ENCODE results near the gene SULT1C4.
"Not testable (repeated sequence)": the region's sequence is repeated elsewhere in the genome, so short reads cannot be mapped to it uniquely, and the experiment has no call there.

SULT1C4 gene

GRCh38 chr2:108377815-108378630, at the start of gene SULT1C4:
TSS of gene SULT1C4 (plus strand) at chr2:108377954. CDS start at chr2:108378338, 384 bp downstream.
- DNase-seq (ENCODE audit: low spot score): no peak

- DNase-seq (ENCODE audit: low spot score): no peak
Observed at GRCh38 chr2:108329771-108330170, 48.0 kb upstream of the SULT1C4 start.

GRCh38 chr2:108330979-108331378, 46.8 kb upstream of the SULT1C4 start:
- no peak for DNase-seq (ENCODE audit: low spot score)

DNA sequence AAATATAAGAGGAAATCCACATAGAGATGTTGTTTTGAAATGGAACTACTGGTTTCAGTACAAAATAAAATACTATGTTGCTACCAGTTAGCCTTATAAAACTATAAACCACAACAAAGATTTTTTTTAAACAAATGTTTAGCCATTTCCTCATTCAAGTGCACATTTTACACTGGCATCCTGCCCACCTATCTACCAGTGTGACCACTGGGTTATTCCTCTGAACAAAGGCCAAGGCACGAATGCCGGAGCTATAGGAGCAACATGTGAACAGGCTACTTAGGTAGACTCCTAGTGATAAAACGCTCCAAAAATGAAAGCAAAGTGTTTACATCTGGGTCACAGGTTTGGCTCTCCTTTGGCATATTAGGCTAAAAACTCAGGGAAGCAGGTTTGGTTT, 31.8 kb upstream of the SULT1C4 start:
- DNase-seq (ENCODE audit: low spot score): no peak

GRCh38 chr2:108346827-108347226, 30.9 kb upstream of the SULT1C4 start:
- DNase-seq (ENCODE audit: low spot score): no peak

GRCh38 chr2:108347786-108348185, 30.0 kb upstream of the SULT1C4 start:
- no peak for DNase-seq (ENCODE audit: low spot score)

- DNase-seq (ENCODE audit: low spot score): no peak
Observed at GRCh38 chr2:108348816-108349570, 28.8 kb upstream of the SULT1C4 start.

DNA sequence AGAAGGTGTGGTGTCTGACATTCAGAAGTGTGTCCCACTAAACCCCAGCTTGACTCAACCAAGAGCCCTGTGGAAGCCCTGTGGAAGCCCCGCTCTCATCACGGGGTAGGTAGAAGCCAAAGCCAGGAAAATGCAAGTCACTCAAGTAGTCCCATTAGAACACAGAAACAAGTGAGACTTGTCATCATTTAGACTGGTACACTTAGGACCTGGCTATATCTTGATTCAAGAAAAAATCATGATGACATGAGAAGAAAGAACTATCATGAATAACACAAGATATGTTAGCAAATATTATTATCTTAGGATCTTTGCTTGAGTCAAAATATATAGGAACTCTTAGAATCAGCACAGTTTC, 28.2 kb upstream of the SULT1C4 start:
- DNase-seq (ENCODE audit: low spot score): no peak

GRCh38 chr2:108351889-108352288, 25.9 kb upstream of the SULT1C4 start:
- DNase-seq (ENCODE audit: low spot score): no peak

- DNase-seq (ENCODE audit: low spot score): no peak
Observed at GRCh38 chr2:108354136-108354535, 23.6 kb upstream of the SULT1C4 start.

DNA sequence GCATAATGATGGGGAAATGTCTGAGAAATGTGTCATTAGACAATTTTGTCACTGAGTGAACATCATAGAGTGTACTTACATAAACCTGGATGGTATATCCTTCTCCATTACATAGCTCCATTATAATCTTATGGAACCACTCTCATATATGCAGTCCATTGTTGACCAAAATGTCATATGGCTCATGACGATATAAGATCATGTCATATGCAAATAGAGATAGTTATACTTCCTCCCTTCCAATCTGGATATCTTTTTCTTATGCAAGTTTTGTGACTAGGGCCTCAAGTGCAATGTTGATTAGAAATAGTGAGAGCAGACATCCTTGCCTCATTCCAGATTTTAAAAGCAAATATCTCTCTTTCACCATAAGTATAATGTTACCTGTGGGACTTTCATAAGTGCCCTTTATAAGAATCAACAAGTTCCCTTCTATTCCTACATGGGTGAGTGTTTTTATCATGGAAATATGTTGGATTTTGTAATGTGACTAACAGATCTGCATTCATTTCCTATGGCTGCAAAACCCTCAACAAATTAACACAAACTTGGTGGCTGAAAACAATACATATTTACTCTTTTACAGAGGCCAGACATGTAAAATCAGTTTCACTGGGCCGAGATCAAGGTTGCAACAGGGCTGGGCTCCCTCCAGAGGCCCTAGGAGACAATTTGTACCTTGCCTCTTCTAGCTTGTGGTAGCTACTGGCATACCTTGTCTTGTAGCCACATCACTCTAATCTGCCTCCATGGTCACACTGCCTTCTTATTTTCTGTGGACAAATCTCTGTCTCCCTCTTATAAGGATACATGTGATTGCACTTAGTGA, 21.6 kb upstream of the SULT1C4 start:
- DNase-seq (ENCODE audit: low spot score): no peak

- DNase-seq (ENCODE audit: low spot score): not testable (repeated sequence)
Observed at GRCh38 chr2:108359336-108359735, 18.4 kb upstream of the SULT1C4 start.

DNA sequence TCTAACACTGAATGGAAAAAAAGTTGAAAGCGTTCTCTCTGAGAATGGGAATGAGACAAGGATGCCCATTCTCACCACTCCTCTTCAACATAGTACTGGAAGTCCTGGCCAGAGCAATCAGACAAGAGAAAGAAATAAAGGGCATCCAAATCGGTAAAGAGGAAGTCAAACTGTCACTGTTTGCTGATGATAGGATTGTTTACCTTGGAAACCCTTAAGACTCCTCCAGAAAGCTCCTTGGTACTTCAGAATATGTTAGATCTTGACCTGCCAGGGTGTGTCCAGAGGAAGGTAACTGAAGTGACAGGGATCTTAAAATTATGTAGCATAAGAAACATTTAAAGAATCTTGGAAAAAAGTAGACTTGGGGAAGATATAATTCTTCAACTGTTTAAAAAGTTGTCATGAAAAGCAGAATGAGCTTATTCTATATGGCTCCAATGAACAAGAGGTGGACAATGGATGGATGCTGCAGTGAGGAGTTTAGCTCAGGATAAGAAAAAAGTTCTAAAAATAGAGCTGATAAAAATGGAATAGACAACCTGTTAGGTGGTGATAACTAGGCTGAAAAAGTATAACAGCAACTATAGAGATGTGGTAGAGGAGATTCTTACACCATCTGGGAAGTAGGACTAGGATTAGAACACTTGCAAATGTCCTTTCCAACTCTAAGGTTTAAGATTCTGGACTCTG, 16.8 kb upstream of the SULT1C4 start:
- no peak for DNase-seq (ENCODE audit: low spot score)

GRCh38 chr2:108363024-108363907, 14.5 kb upstream of the SULT1C4 start:
- DNase-seq (ENCODE audit: low spot score): no peak

DNA sequence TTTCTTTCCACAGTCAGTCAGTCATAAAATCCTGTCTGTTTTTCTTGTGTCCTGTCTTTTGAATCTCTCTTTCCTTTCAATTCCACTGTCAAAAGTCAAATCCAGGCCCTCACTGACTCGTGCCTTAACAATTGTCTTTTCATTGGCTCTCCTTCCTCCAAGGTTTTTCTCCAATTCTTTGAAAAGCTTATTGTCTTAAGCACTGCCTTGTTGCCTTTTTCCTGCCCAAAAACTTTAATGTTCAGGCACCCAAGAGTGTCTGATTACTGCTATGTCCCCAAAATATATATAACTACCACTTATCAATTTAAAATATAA, 13.9 kb upstream of the SULT1C4 start:
- DNase-seq (ENCODE audit: low spot score): no peak

- no peak for DNase-seq (ENCODE audit: low spot score)
Observed at GRCh38 chr2:108364676-108365297, 13.0 kb upstream of the SULT1C4 start.

DNA sequence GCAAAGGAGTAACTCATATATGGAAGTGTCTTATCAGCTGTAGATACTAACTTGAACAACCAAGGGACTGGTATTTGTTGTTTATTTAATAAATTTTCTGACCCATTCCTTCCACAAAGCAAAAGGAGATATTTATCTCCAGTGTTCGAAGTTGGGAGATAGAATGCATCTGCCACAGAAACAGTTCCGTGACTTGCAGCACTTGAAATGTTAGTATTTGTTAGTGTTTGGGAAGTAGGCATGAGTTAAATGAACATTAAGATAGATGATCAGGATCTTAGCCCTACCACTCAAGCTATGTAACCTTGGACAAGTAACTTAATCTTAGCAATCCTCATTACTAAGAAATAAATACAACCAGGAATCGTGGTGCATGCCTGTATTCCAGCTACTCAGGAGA, 12.1 kb upstream of the SULT1C4 start:
- no peak for DNase-seq (ENCODE audit: low spot score)

DNA sequence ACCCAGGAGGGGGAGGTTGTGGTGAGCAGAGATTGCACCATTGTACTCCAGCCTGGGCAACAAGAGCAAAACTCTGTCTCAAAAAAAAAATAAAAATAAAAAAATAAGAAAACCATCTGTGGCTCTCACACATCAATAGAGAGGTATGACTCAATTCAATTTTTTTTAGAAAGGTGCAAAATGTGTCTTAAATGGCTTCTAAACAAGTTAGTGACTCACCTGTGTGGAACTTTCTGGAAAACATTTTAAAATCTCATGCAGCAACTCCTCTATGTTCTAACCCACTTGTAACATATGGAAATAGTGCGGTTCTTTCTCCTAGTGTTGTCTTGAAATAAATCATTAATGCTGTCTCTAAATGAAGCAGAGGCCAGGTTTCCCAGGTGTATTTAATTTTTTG, 10.7 kb upstream of the SULT1C4 start:
- no peak for DNase-seq (ENCODE audit: low spot score)

DNA sequence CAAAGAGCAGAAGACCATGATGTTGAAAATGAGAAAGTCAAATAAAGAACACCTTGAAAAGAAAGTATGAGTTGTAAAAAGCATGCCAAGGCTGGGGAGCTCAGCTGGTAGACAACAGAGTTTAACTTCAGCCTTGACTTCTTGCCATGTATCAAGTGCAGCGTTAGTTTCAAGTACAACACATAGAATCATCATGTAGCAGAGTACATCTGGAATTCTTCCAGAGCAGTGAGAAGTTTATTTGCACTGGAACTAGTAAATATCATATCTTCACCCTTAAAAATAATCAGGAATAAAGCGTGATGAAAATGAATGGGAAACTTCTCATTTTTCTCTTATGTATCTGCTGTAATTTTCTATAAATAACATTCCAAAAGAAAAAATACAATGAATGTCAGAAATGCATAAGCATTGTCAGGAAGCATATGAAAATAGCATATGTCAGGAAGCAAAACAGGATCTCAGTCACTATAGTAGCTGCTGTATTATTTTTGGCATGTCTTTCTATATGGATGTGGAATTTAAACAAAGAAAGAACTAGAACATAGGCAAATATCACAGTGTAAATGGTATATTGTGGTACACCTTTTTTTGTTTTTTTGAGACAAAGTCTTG, 10.1 kb upstream of the SULT1C4 start:
- DNase-seq (ENCODE audit: low spot score): peak; percentile 39

DNA sequence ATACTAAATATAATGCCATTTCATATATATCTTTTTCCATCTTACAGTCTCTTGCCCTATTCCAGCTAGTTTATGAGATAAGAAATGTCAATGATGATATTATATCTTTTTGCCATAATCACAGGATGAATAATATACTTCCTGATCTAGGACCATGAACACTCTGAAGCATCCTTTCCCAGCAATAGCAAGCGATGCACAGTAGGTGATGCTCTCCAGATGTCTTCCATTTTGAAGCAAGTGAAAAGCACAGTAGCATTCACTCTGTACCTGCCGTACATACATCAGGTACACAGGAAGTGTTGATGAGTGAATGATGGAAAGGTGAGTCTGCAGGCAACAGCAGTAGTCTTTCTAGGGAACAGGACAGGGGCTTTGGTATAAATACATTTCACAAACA, 8.6 kb upstream of the SULT1C4 start:
- no peak for DNase-seq (ENCODE audit: low spot score)

All from kidney capillary endothelial cell (primary cell).